NCI-H1436 (cell line): ENCODE results near the gene ACSM6.

Experiments used
- DNase-seq: peaks from one replicate; lab custom pipeline; 2025; lab: John Stamatoyannopoulos, UW

The ACSM6 gene

DNA sequence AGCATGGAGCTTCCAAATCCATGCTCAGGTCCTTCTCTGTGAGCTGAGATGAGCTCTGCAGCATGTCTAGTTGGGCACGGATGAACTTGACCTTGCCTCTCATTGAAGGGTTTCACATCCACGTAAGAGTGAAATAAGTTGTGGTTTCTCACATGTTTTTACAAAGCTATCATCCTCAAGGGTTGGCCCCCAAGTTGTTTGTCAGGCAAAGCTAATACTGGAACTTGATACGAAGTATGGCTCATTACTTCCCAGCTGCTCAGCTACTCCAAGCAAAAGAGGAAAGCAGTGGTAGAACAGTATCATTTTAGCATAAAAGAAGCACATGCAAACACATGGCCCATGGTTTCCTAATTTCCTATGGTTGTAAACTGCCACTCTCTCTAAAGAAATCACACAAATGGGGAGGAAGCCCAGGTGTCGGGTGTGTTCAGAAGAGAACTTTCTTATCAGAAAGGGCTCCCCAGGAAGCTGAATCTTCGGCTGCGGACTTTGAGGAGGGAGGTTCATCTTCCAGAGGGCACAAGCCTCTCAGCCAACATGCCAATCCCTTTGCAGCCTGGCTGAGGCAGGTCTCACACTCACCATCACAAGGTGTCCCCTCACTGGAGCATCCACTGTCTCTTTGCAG, 51.5 kb downstream of the ACSM6 start:
- DNase-seq, result no peak

DNA sequence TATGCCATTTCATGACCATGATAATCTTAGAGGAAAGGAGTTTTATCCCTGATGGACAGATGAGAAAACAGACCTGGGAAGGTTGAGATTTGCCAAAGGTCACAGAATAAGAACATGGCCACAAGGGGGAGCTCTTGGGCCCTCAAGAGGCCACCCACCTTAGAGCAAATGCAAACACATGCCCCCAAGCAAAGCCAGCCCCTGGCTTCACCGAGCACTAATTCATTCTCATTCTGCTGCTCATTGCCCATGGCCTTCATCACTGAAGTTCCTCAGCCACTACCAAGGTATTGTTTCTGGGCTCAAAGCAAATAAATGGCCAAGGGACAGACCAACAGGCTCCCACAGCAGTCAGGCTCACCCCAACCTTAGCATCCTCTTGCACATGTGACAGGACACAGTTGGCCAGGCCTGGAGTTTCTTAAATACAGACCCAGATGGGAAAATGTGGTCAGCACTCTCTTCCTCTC, 52.6 kb downstream of the ACSM6 start:
- DNase-seq, result peak; percentile 72

DNA sequence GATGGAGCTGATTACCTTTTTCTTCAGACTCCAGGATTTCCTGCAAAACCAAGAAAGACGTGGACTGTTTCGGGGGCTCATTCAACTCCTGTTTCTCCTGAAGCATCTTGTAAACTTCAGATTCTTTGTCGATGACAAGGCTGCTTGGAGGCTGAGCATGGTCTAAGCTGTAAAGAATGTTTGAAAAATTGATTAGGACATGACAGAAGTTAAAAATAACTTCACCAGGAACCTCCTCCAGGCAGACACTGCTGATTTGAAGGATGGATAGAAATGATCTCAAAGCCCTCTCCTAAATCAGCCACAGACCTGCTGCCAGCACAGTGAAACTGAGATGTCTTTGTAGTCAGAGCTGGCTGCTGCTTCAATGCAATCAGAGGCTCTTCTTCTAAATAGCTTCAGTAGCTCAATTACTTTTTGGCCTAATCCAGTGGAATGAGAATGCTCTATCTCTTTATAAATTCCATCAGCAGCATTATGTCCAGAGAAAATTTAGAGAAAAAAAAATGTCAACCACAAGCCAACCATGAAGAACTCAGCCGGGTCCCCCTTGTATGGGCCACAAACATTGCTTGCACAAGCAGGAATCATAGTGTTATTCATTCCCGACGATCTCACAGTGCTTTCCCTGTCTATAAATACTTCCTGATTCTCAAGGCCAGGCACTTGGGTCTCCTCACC, 53.3 kb downstream of the ACSM6 start:
- no peak for DNase-seq

DNA sequence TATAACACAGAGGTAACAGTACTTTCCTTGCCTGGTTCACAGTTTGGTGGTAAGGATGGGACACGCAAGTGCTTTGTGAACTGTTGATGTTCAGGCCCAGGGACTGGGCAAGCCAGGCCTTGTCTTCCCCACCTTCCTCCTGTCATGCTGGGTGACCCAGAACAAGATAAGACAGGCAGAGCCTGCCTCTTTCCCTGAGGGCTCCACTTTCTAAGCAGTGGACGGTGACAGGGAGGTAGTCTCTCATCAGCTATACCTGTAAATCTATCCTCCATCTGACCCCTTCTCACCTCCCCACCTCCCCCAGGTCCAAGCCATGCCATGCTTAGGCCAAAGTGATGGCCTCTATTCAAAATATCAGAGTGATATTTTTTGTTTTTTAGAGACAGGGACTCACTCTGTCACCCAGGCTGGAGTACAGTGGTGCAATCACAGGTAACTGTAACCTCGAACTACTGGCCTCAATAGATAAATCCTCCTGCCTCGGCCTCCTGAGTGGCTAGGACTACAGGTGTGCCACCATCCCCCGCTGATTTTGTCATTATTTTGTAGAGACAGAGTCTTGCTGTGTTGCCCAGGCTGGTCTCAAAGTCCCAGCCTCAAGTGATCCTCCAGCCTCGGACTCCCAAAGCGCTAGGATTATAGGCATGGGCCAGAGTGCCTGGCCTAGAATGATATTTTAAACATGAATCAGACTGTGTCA, 54.0 kb downstream of the ACSM6 start:
- no peak for DNase-seq

GRCh38 chr10:95248989-95249388, 55.0 kb downstream of the ACSM6 start:
- DNase-seq, result no peak

DNA sequence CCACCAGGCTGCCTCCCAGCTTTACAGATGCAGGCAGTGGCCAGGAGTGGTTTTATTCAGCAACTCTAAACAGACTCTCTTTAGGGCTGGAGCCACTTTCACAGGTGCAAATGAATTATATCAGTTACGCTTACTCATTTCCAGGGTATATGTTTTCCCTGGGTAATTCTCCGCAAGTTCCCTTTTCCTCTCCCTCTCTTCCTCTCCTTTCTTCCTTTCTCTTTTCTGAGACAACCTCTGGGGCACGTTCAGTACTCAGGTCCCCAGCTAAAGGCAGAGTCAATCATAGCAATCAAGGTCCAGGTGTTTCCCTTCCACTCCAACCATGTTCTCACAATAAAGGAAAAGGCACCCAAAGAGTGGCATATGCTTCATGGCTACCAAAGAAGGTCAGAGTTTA, 55.4 kb downstream of the ACSM6 start:
- DNase-seq, result no peak

GRCh38 chr10:95250856-95251255, 56.8 kb downstream of the ACSM6 start:
- no peak for DNase-seq

- no peak for DNase-seq
Measured at GRCh38 chr10:95253007-95253406, 59.0 kb downstream of the ACSM6 start.

- DNase-seq, result no peak
Measured at GRCh38 chr10:95253686-95254085, 59.6 kb downstream of the ACSM6 start.

- no peak for DNase-seq
Measured at GRCh38 chr10:95254629-95255028, 60.6 kb downstream of the ACSM6 start.

GRCh38 chr10:95256268-95256667, 62.2 kb downstream of the ACSM6 start:
- no peak for DNase-seq

DNA sequence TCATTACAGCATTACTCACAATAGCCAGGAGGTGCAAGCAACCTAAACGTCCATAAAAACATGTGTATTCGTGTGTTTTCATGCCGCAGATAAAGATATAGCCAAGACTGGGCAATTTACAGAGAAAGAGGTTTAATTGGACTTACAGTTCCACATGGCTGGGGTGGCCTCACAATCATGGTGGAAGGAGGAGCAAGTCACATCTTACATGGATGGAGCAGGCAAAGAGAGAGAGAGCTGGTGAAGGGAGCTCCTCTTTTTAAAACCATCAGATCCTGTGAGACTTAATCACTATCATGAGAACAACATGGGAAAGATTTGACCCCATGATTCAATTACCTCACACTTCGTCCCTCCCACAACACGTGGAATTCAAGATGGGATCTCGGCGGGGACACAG, 63.8 kb downstream of the ACSM6 start:
- DNase-seq, result no peak

DNA sequence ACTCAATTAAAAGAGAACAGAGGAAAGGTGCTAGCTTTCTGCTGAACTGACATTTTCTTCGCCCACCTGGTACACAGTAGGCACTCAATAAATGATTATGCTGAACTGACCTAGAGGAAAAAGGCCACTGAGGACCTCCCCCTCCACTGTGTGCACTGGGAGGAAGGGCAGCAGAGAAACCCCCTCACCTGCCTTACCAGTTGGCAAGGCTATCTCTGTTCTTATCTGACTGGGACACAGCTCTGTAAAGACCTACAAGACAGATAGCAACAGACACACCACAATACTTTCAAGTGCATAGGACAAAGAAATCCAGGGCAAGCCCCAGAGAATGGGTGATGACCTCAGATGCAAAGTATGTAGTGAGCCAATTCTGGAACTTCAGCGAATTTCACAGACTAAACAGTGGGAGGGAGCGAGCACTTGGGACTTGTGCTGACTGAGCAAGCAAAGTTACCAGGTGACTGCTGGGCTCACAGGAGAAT, 66.4 kb downstream of the ACSM6 start:
- no peak for DNase-seq

DNA sequence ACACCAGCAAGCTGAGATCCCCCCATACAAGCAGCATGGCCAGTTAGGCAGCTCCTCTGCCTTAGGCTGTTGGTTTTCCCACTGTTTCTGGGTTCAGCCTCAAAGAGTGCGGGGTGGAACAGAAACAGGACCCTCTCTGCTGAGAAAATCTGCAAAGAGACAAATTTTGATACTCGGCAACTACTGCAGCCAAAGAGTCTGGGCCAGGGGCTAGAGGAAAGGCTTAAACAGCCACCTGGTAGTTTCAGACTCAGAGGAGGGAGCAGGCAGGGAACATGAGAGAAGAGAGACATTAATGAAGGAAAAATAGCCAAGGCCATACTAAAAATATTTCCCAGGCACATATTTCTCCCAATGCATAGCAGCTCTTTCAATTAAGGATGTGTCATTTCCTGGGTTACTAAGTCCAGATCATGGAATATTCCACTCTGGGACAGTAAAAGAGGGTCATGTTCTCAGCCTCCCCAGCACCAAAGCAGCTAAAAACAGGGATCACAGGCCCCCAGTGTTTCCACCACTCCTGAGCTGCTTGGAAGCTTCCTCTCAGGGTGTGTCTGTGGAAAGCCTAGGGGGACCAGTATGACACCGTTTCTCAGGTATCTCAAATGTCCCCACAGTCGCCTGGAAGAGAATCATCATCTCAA, 67.0 kb downstream of the ACSM6 start:
- DNase-seq, result no peak

DNA sequence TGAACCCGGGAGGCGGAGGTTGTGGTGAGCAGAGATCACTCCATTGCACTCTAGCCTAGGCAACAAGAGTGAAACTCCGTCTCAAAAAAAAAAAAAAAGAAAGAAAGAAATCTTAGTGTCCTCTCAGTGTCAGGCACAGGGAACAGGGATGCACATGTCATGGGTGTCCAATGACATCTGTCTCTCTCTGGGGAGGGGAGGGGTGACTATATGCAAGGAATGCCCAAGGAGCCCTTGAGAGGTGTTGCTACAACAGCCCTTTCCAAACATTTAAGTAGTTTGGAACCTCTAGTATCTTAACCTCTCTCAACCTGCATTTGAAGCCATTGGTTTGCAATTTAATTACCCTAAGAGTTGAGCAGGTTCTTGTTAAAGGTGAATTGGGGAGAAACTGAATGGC, 67.9 kb downstream of the ACSM6 start:
- DNase-seq, result no peak

- DNase-seq, result no peak
Measured at GRCh38 chr10:95262763-95263518, 68.9 kb downstream of the ACSM6 start.

DNA sequence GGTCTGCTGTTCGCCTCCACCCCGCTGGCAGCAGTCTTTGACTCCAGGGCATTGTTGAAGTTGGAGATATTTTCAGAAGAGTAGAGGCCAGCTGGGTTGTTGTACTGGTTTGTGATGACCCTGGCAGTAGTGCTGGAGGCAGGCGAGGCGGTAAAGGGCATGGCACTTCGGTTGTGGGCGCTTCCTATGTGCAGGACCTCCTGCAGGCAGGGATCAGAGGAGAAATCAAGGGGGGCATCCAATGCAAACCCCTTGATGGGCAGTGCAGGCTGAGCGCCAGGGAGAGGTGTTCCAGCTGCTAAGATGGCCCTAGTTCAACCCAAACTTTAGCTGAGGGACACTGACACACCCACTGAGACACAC, 69.8 kb downstream of the ACSM6 start:
- DNase-seq, result no peak

DNA sequence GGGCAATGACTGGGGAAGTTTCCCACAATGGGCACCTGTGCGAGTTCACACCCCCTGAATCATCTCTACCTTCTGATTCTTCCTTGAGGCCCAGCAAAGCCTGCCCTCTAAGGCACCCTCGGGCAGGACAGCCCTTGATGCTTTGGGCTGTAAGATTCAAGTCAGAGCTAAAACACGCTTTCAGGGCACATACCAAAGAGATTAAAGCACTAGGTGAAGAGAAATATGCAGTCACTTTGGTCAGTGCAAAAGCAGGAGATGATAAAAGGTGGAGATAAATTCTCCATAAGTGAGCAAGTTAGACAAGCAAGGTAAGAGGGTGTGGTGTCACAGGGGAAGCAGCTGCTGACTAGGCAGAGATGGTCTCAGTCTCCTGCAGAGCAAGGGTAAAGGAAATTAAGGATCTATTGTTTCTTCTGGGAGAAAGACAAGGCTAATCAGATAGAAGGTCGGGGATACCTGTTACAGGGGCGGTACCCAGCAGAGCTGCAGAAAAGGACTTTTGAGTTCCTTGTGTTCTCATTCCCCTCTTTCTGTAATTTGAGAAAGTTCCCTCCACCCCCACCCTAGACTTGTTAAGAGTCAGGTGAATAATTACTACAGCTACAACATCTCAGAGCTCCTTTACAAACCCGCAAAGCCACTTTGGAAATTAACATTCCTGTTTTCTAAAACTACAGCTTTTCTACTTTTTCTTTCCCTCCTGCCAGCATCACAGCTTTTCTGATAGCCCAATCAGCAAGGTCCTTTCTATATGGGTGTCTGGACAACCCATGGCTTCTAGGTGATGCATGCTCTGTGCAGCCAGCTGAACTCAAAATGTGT, 70.4 kb downstream of the ACSM6 start:
- DNase-seq, result no peak

GRCh38 chr10:95265572-95265971, 71.5 kb downstream of the ACSM6 start:
- no peak for DNase-seq

DNA sequence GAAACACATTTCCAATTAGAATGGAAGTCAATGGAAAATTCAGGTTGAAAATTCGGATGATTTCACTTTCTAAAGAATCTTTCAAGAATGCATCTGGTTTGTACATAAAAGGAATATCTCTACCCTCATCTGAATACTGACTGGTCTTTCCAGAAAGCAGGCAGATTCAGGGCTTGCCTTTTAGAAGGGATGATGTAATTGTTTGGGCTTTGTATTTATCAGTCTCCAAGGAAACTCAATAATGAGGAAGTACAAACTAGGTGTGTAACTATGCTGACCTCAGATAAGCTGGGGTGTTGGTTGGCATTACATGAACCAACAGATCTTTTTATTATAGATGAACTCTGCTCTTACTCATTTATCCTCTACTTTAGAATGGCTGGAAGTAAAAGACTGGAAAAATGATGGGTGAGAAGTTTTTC, 72.6 kb downstream of the ACSM6 start:
- no peak for DNase-seq

DNA sequence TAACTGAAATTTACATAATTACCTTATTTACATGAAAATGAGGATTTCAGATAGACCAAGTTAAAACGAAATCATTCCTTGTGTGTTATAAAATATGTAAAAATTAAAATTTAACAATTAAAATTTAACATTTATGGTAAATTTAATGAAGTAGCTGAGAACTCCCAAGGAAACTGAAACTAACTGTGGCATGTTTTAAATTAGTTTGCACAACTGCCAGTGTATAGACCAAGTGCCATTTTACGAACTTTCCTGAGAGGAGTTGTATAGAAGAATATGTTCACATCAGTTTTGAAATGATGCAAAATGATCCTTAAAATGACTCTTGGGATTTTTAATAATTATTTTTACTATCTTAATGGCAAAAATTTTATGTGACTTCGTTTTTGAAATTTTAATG, 73.2 kb downstream of the ACSM6 start:
- DNase-seq, result no peak
